ENCODE measurements around the gene PRRT1B.

Gene PRRT1B

GRCh38 chr9:131580358-131580757 lies 35.0 kb downstream of the PRRT1B start:
- DNase-seq (ENCODE audit: low spot score), result no peak

- DNase-seq (ENCODE audit: low spot score), result no peak
Measured at GRCh38 chr9:131582056-131582455, 36.7 kb downstream of the PRRT1B start.

GRCh38 chr9:131582466-131583336 lies 37.4 kb downstream of the PRRT1B start:
- DNase-seq (ENCODE audit: low spot score), result no peak

GRCh38 chr9:131583337-131583645 lies 38.0 kb downstream of the PRRT1B start:
- DNase-seq (ENCODE audit: low spot score), result no peak

GRCh38 chr9:131583836-131584555 lies 38.7 kb downstream of the PRRT1B start:
- no peak for DNase-seq (ENCODE audit: low spot score)

- DNase-seq (ENCODE audit: low spot score), result no peak
Measured at GRCh38 chr9:131584858-131585257, 39.5 kb downstream of the PRRT1B start.

- DNase-seq (ENCODE audit: low spot score), result no peak
Measured at GRCh38 chr9:131585375-131585774, 40.1 kb downstream of the PRRT1B start.

- no peak for DNase-seq (ENCODE audit: low spot score)
Measured at GRCh38 chr9:131587331-131587730, 42.0 kb downstream of the PRRT1B start.

GRCh38 chr9:131587906-131588305 lies 42.6 kb downstream of the PRRT1B start:
- no peak for DNase-seq (ENCODE audit: low spot score)

GRCh38 chr9:131588396-131588795 lies 43.1 kb downstream of the PRRT1B start:
- no peak for DNase-seq (ENCODE audit: low spot score)

- no peak for DNase-seq (ENCODE audit: low spot score)
Measured at GRCh38 chr9:131589124-131589711, 43.9 kb downstream of the PRRT1B start.

GRCh38 chr9:131589993-131590392 lies 44.7 kb downstream of the PRRT1B start:
- no peak for DNase-seq (ENCODE audit: low spot score)

- DNase-seq (ENCODE audit: low spot score), result no peak
Measured at GRCh38 chr9:131590449-131590848, 45.1 kb downstream of the PRRT1B start.

- DNase-seq (ENCODE audit: low spot score), result peak; percentile 78
Measured at GRCh38 chr9:131590907-131591844, 45.9 kb downstream of the PRRT1B start.

GRCh38 chr9:131591845-131592208 lies 46.5 kb downstream of the PRRT1B start:
- DNase-seq (ENCODE audit: low spot score), result no peak

GRCh38 chr9:131593091-131593820 lies 47.9 kb downstream of the PRRT1B start:
- no peak for DNase-seq (ENCODE audit: low spot score)

GRCh38 chr9:131593936-131594665 lies 48.8 kb downstream of the PRRT1B start:
- no peak for DNase-seq (ENCODE audit: low spot score)

- no peak for DNase-seq (ENCODE audit: low spot score)
Measured at GRCh38 chr9:131594906-131595665, 49.8 kb downstream of the PRRT1B start.

GRCh38 chr9:131595696-131596429 lies 50.5 kb downstream of the PRRT1B start:
- no peak for DNase-seq (ENCODE audit: low spot score)

Data from RKO (cell line).